Lower lobe of right lung (tissue), 2 donors: ENCODE measurements around the gene TRIM15. TPM values are rescaled to one million over a fixed set of nuclear protein-coding genes. Genes with fewer than 3 reads are reported as not detected.

ENCODE experiments used
- ATAC-seq, 2 donors: fragments of 200-7000 bp; cut with Tn5 transposase; one replicate each; pipeline ENCODE4 v1.9.1; 2020 to 2022; ENCODE audit warnings: mild to moderate bottlenecking in 2 of 2, moderate library complexity in 2 of 2
- DNase-seq: peaks from one replicate; pipeline ENCODE4 v3.0.0-alpha.2; 2020
- H3K27ac ChIP-seq: fragments of 200-600 bp; one replicate; pipeline ENCODE4 v1.8.0; 2022
- H3K27me3 ChIP-seq: fragments of 200-600 bp; one replicate; pipeline ENCODE4 v1.8.0; 2022; ENCODE audit warnings: low read depth
- H3K36me3 ChIP-seq: fragments of 200-600 bp; one replicate; pipeline ENCODE4 v1.8.0; 2022; ENCODE audit warnings: mild to moderate bottlenecking
- H3K4me1 ChIP-seq: fragments of 200-600 bp; one replicate; pipeline ENCODE4 v1.8.0; 2022
- H3K4me3 ChIP-seq: fragments of 200-600 bp; one replicate; pipeline ENCODE4 v1.8.0; 2022; ENCODE audit warnings: mild to moderate bottlenecking
- H3K9me3 ChIP-seq: fragments of 200-600 bp; one replicate; pipeline ENCODE4 v1.8.0; 2022
- CTCF ChIP-seq: fragments of 200-600 bp; IDR thresholded peaks from one replicate; pipeline ENCODE4 v1.8.0; 2022; ENCODE audit warnings: antibody characterized with exemption, mild to moderate bottlenecking
- intact Hi-C: fragments of 100-400 bp; cut with DNase I; formaldehyde crosslinking; loops from one replicate; pipeline ENCODE4 v1.11.0; 2022
- total RNA-seq: library from RNA; stranded (reverse); fragmentation: NEBNext Ultra II Directional; extraction: Animal tissue kit (Norgen Biotek cat#: 25700); gene quantifications from one replicate; pipeline ENCODE4 v1.2.1, GENCODE V29; 2021
- donor health status: DM: no; HTN: yes; CAD: no; lungs with severe emphysema.

TRIM15 gene
- total RNA-seq, 1 donor from 2014 or later: not detected

GRCh38 chr6:30122515-30122914, 40.8 kb upstream of the TRIM15 start:
- H3K27ac ChIP-seq: no peak overlapping the region
- H3K4me1 ChIP-seq: peaks cover under 1% of the 10 kb centered on the region
- no peaks in the 10 kb centered on the region for H3K9me3 ChIP-seq
- no peaks in the 10 kb centered on the region for H3K36me3 ChIP-seq
- H3K4me3 ChIP-seq: no peak overlapping the region
- TF ChIP-seq CTCF: no peak
- DNase-seq (no peak), ATAC-seq (no peak)
- intact Hi-C loops: no loop called here
- no peaks in the 10 kb centered on the region for H3K27me3 ChIP-seq

- H3K4me1 ChIP-seq: peaks cover 21% of the 10 kb centered on the region
- TF ChIP-seq CTCF: no peak
- no peak overlapping the region for H3K27ac ChIP-seq
- no peak for DNase-seq
- H3K36me3 ChIP-seq: no peaks in the 10 kb centered on the region
- peaks cover 37% of the 10 kb centered on the region for H3K27me3 ChIP-seq
- peak; percentile 9 to 17 for ATAC-seq
- no peak overlapping the region for H3K4me3 ChIP-seq
- intact Hi-C loops: no loop called here
- H3K9me3 ChIP-seq: no peaks in the 10 kb centered on the region
Observed at GRCh38 chr6:30127238-30128093, 35.9 kb upstream of the TRIM15 start.

GRCh38 chr6:30129265-30130178, 33.8 kb upstream of the TRIM15 start:
- intact Hi-C loops: no loop called here

GRCh38 chr6:30130179-30130679, 33.1 kb upstream of the TRIM15 start:
- Histone ChIP-seq H3K36me3 (no peaks in the 10 kb centered on the region), H3K27me3 (peaks cover 46% of the 10 kb centered on the region), H3K4me1 (peaks cover 21% of the 10 kb centered on the region), H3K27ac (no peak overlapping the region), H3K4me3 (no peak overlapping the region), H3K9me3 (no peaks in the 10 kb centered on the region)
- DNase-seq (no peak), ATAC-seq (peak; percentile 55 to 61)
- intact Hi-C loops: no loop called here
- TF ChIP-seq CTCF: no peak

More at GRCh38 chr6:30129265-30130178, 33.8 kb upstream of the TRIM15 start:
- DNase-seq (no peak), ATAC-seq (peak; percentile 80)
- no peaks in the 10 kb centered on the region for H3K9me3 ChIP-seq
- no peak overlapping the region for H3K4me3 ChIP-seq
- no peak for TF ChIP-seq CTCF
- peaks cover 21% of the 10 kb centered on the region for H3K4me1 ChIP-seq
- no peak overlapping the region for H3K27ac ChIP-seq
- no peaks in the 10 kb centered on the region for H3K36me3 ChIP-seq
- peaks cover 39% of the 10 kb centered on the region for H3K27me3 ChIP-seq
